ENCODE results near the gene ANTXR1. TPM values are rescaled to one million over a fixed set of nuclear protein-coding genes. Genes with fewer than 3 reads are reported as not detected.

The ANTXR1 gene
- total RNA-seq, 1 experiment from 2014 or later: 48.3 TPM

DNA sequence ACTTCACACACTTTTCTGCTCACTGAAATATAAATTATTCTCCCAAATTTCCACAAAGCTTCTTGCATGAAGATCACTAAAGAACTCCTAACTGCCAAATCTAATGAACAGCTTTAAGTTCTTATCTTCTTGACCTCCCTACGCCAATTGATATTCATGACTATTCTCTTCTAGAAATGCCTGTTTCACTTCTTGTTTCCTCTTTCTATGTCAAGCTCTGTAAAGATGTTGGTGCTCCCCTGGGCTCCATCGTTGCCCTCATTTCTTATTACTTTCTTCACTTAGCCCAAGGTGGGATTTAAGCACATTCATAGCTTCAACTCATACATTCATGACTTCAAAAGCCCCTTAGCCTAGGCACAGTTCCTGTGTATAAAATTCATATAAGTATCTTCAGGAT lies 9.2 kb upstream of the ANTXR1 start:
- TF ChIP-seq, protein P1, sequence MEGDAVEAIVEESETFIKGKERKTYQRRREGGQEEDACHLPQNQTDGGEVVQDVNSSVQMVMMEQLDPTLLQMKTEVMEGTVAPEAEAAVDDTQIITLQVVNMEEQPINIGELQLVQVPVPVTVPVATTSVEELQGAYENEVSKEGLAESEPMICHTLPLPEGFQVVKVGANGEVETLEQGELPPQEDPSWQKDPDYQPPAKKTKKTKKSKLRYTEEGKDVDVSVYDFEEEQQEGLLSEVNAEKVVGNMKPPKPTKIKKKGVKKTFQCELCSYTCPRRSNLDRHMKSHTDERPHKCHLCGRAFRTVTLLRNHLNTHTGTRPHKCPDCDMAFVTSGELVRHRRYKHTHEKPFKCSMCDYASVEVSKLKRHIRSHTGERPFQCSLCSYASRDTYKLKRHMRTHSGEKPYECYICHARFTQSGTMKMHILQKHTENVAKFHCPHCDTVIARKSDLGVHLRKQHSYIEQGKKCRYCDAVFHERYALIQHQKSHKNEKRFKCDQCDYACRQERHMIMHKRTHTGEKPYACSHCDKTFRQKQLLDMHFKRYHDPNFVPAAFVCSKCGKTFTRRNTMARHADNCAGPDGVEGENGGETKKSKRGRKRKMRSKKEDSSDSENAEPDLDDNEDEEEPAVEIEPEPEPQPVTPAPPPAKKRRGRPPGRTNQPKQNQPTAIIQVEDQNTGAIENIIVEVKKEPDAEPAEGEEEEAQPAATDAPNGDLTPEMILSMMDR (conservative IDR thresholded peaks at IDR 0.05): no peak
- no peak for TF ChIP-seq EZH2 (IDR thresholded peaks at IDR 0.05; ENCODE audit: low read depth)
- no peak overlapping the region for H3K4me2 ChIP-seq
- ChIA-PET CTCF (no interaction called here), POLR2A (ENCODE audit: unreplicated experiment) (interaction anchor here (0.7 kb wide), 1 partner anchor 66 kb away, joined by 7 read pairs; no protein-coding TSS in a partner anchor)
- H2AFZ ChIP-seq: no peak overlapping the region
- DNase-seq: no peak
- intact Hi-C loops (cut with micrococcal nuclease; ENCODE audit: unreplicated experiment): no loop called here
- no peak overlapping the region for H3K4me3 ChIP-seq
- H3K9me2 ChIP-seq (ENCODE audit: insufficient read depth): 0 out of 2 replicates have a peak, but pooled peaks cover 4% of the 10 kb centered on the region
- no peak overlapping the region for H3K27ac ChIP-seq
- H3K79me2 ChIP-seq (ENCODE audit: low read depth): no peaks in the 10 kb centered on the region
- no peaks in the 10 kb centered on the region for H3K4me1 ChIP-seq (replicated peaks; ENCODE audit: insufficient read depth)
- H3K36me3 ChIP-seq (ENCODE audit: low read depth): no peaks in the 10 kb centered on the region
- no peaks in the 10 kb centered on the region for H3K27me3 ChIP-seq (ENCODE audit: insufficient read depth, low read depth)
- no peaks in the 10 kb centered on the region for H3F3A ChIP-seq (ENCODE audit: insufficient read depth, low read depth)
- no peaks in the 10 kb centered on the region for H4K20me1 ChIP-seq (ENCODE audit: insufficient read depth)
- BruUV-seq (replicated peaks): no TSS peak
- H3K9me3 ChIP-seq (ENCODE audit: insufficient read depth, low read depth): no peaks in the 10 kb centered on the region; the same call in 1 of the 2 replicates

- no peaks in the 10 kb centered on the region for H3K79me2 ChIP-seq (ENCODE audit: low read depth)
- no TSS peak for BruUV-seq (replicated peaks)
- no peak overlapping the region for H3K4me2 ChIP-seq
- no peak overlapping the region for H3K27ac ChIP-seq
- H3K4me1 ChIP-seq (replicated peaks; ENCODE audit: insufficient read depth): no peaks in the 10 kb centered on the region
- H3F3A ChIP-seq (ENCODE audit: insufficient read depth, low read depth): no peaks in the 10 kb centered on the region
- H3K9me2 ChIP-seq (ENCODE audit: insufficient read depth): 0 out of 2 replicates have a peak, but pooled peaks cover 1% of the 10 kb centered on the region
- H2AFZ ChIP-seq: no peak overlapping the region
- H3K9me3 ChIP-seq (ENCODE audit: insufficient read depth, low read depth): no peaks in the 10 kb centered on the region; the same call in 1 of the 2 replicates
- POLR2A ChIA-PET (ENCODE audit: unreplicated experiment): no interaction called here
- no peaks in the 10 kb centered on the region for H3K36me3 ChIP-seq (ENCODE audit: low read depth)
- no peak overlapping the region for H3K4me3 ChIP-seq
- TF ChIP-seq, protein P1 (conservative IDR thresholded peaks at IDR 0.05): no peak
- TF ChIP-seq EZH2 (IDR thresholded peaks at IDR 0.05; ENCODE audit: low read depth): no peak
- H3K27me3 ChIP-seq (ENCODE audit: insufficient read depth, low read depth): no peaks in the 10 kb centered on the region
- DNase-seq: no peak
- H4K20me1 ChIP-seq (ENCODE audit: insufficient read depth): no peaks in the 10 kb centered on the region
- CTCF ChIA-PET: no interaction called here
- intact Hi-C loops (cut with micrococcal nuclease; ENCODE audit: unreplicated experiment): no loop called here
These were observed 5.8 kb upstream of the ANTXR1 start for GRCh38 chr2:69007169-69007568.

DNA sequence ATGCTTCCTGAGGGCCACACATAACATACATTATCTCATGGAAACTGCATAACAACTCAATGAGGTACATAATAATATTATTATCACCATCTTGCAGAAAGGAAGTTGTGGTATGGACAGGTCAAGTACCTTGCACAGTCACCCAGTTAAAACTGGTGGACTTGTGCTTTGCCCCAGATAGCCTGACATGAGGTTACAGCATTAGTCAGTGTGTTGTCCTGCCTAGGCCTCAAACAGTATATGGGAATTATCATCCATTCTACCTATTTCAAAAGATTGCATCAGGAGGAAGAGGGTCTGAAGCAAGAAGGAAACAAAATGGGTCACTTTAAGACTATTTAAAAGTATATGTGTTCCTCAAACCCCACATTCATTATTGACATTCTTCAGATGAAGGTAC lies 5.4 kb upstream of the ANTXR1 start:
- H3K79me2 ChIP-seq (ENCODE audit: low read depth): no peaks in the 10 kb centered on the region
- no TSS peak for BruUV-seq (replicated peaks)
- no peaks in the 10 kb centered on the region for H4K20me1 ChIP-seq (ENCODE audit: insufficient read depth)
- no peaks in the 10 kb centered on the region for H3F3A ChIP-seq (ENCODE audit: insufficient read depth, low read depth)
- no peak overlapping the region for H3K27ac ChIP-seq
- CTCF ChIA-PET: no interaction called here
- H3K27me3 ChIP-seq (ENCODE audit: insufficient read depth, low read depth): no peaks in the 10 kb centered on the region
- no peak overlapping the region for H3K4me2 ChIP-seq
- POLR2A ChIA-PET (ENCODE audit: unreplicated experiment): no interaction called here
- H2AFZ ChIP-seq: no peak overlapping the region
- no peaks in the 10 kb centered on the region; the same call in 1 of the 2 replicates for H3K9me3 ChIP-seq (ENCODE audit: insufficient read depth, low read depth)
- no peaks in the 10 kb centered on the region for H3K9me2 ChIP-seq (ENCODE audit: insufficient read depth)
- H3K4me3 ChIP-seq: no peak overlapping the region
- no peaks in the 10 kb centered on the region for H3K36me3 ChIP-seq (ENCODE audit: low read depth)
- TF ChIP-seq EZH2 (IDR thresholded peaks at IDR 0.05; ENCODE audit: low read depth): no peak
- TF ChIP-seq, protein P1 (conservative IDR thresholded peaks at IDR 0.05): no peak
- DNase-seq: no peak
- no peaks in the 10 kb centered on the region for H3K4me1 ChIP-seq (replicated peaks; ENCODE audit: insufficient read depth)
- intact Hi-C loops (cut with micrococcal nuclease; ENCODE audit: unreplicated experiment): no loop called here
